ENCODE data around the gene IPO9.

Gene IPO9

GRCh38 chr1:201890223-201890622 is 61.3 kb downstream of the IPO9 start:
- peaks cover 11% of the 10 kb centered on the region; the same call in 1 of the 2 replicates for H3K27me3 ChIP-seq (ENCODE audit: control insufficient read depth, insufficient read depth, low read length)
- H3K4me3 ChIP-seq (ENCODE audit: low read depth, low read length): no peak overlapping the region
- H3K36me3 ChIP-seq (ENCODE audit: control insufficient read depth, insufficient read depth, low read length): no peaks in the 10 kb centered on the region
- no peak overlapping the region for H3K9ac ChIP-seq (ENCODE audit: low read depth, low read length)
- no peak overlapping the region for H3K27ac ChIP-seq (ENCODE audit: low read depth, low read length)
- no peaks in the 10 kb centered on the region for H3K9me3 ChIP-seq (ENCODE audit: control insufficient read depth, insufficient read depth, low read length)
- peaks cover 9% of the 10 kb centered on the region; the same call in 1 of the 2 replicates for H3K4me1 ChIP-seq (ENCODE audit: control insufficient read depth, insufficient read depth, low read length)

- Histone ChIP-seq H3K36me3 (ENCODE audit: control insufficient read depth, insufficient read depth, low read length) (no peaks in the 10 kb centered on the region), H3K9ac (ENCODE audit: low read depth, low read length) (no peak overlapping the region), H3K4me1 (ENCODE audit: control insufficient read depth, insufficient read depth, low read length) (peaks cover 9% of the 10 kb centered on the region; the same call in 1 of the 2 replicates), H3K4me3 (ENCODE audit: low read depth, low read length) (no peak overlapping the region), H3K9me3 (ENCODE audit: control insufficient read depth, insufficient read depth, low read length) (no peaks in the 10 kb centered on the region), H3K27me3 (ENCODE audit: control insufficient read depth, insufficient read depth, low read length) (peaks cover 11% of the 10 kb centered on the region; the same call in 1 of the 2 replicates), H3K27ac (ENCODE audit: low read depth, low read length) (no peak overlapping the region)
Observed at GRCh38 chr1:201890806-201891450, 62.0 kb downstream of the IPO9 start.

- Histone ChIP-seq H3K9me3 (ENCODE audit: control insufficient read depth, insufficient read depth, low read length) (no peaks in the 10 kb centered on the region), H3K27ac (ENCODE audit: low read depth, low read length) (no peak overlapping the region), H3K9ac (ENCODE audit: low read depth, low read length) (no peak overlapping the region), H3K36me3 (ENCODE audit: control insufficient read depth, insufficient read depth, low read length) (no peaks in the 10 kb centered on the region), H3K4me1 (ENCODE audit: control insufficient read depth, insufficient read depth, low read length) (peaks cover 12% of the 10 kb centered on the region; the same call in 1 of the 2 replicates), H3K4me3 (ENCODE audit: low read depth, low read length) (no peak overlapping the region), H3K27me3 (ENCODE audit: control insufficient read depth, insufficient read depth, low read length) (peaks cover 11% of the 10 kb centered on the region; the same call in 1 of the 2 replicates)
Observed at GRCh38 chr1:201891451-201892045, 62.6 kb downstream of the IPO9 start.

GRCh38 chr1:201892211-201892610 is 63.3 kb downstream of the IPO9 start:
- H3K27ac ChIP-seq (ENCODE audit: low read depth, low read length): no peak overlapping the region
- no peaks in the 10 kb centered on the region for H3K9me3 ChIP-seq (ENCODE audit: control insufficient read depth, insufficient read depth, low read length)
- H3K4me3 ChIP-seq (ENCODE audit: low read depth, low read length): no peak overlapping the region
- H3K4me1 ChIP-seq (ENCODE audit: control insufficient read depth, insufficient read depth, low read length): peaks cover 12% of the 10 kb centered on the region; the same call in 1 of the 2 replicates
- peaks cover 8% of the 10 kb centered on the region; the same call in 1 of the 2 replicates for H3K27me3 ChIP-seq (ENCODE audit: control insufficient read depth, insufficient read depth, low read length)
- H3K9ac ChIP-seq (ENCODE audit: low read depth, low read length): no peak overlapping the region
- H3K36me3 ChIP-seq (ENCODE audit: control insufficient read depth, insufficient read depth, low read length): no peaks in the 10 kb centered on the region

- H3K27ac ChIP-seq (ENCODE audit: low read depth, low read length): no peak overlapping the region
- H3K9ac ChIP-seq (ENCODE audit: low read depth, low read length): no peak overlapping the region
- peaks cover 8% of the 10 kb centered on the region; the same call in 1 of the 2 replicates for H3K27me3 ChIP-seq (ENCODE audit: control insufficient read depth, insufficient read depth, low read length)
- no peaks in the 10 kb centered on the region for H3K36me3 ChIP-seq (ENCODE audit: control insufficient read depth, insufficient read depth, low read length)
- H3K4me1 ChIP-seq (ENCODE audit: control insufficient read depth, insufficient read depth, low read length): peaks cover 12% of the 10 kb centered on the region; the same call in 1 of the 2 replicates
- H3K4me3 ChIP-seq (ENCODE audit: low read depth, low read length): no peak overlapping the region
- H3K9me3 ChIP-seq (ENCODE audit: control insufficient read depth, insufficient read depth, low read length): no peaks in the 10 kb centered on the region
Observed at GRCh38 chr1:201893431-201893830, 64.5 kb downstream of the IPO9 start.

GRCh38 chr1:201894343-201895119 is 65.6 kb downstream of the IPO9 start:
- Histone ChIP-seq H3K36me3 (ENCODE audit: control insufficient read depth, insufficient read depth, low read length) (no peaks in the 10 kb centered on the region), H3K27me3 (ENCODE audit: control insufficient read depth, insufficient read depth, low read length) (peaks cover 4% of the 10 kb centered on the region; the same call in 1 of the 2 replicates), H3K9ac (ENCODE audit: low read depth, low read length) (no peak overlapping the region)

GRCh38 chr1:201895120-201895665 is 66.2 kb downstream of the IPO9 start:
- H3K27ac ChIP-seq (ENCODE audit: low read depth, low read length): no peak overlapping the region
- H3K9ac ChIP-seq (ENCODE audit: low read depth, low read length): no peak overlapping the region
- no peak overlapping the region for H3K4me3 ChIP-seq (ENCODE audit: low read depth, low read length)
- H3K36me3 ChIP-seq (ENCODE audit: control insufficient read depth, insufficient read depth, low read length): no peaks in the 10 kb centered on the region
- no peaks in the 10 kb centered on the region; the same call in 1 of the 2 replicates for H3K27me3 ChIP-seq (ENCODE audit: control insufficient read depth, insufficient read depth, low read length)
- H3K4me1 ChIP-seq (ENCODE audit: control insufficient read depth, insufficient read depth, low read length): peaks cover 12% of the 10 kb centered on the region; the same call in 1 of the 2 replicates
- no peaks in the 10 kb centered on the region for H3K9me3 ChIP-seq (ENCODE audit: control insufficient read depth, insufficient read depth, low read length)

More at GRCh38 chr1:201894343-201895119, 65.6 kb downstream of the IPO9 start:
- peak overlapping the region; percentile 56 for H3K27ac ChIP-seq (ENCODE audit: low read depth, low read length)
- peaks cover 12% of the 10 kb centered on the region; the same call in 1 of the 2 replicates for H3K4me1 ChIP-seq (ENCODE audit: control insufficient read depth, insufficient read depth, low read length)
- H3K4me3 ChIP-seq (ENCODE audit: low read depth, low read length): no peak overlapping the region
- H3K9me3 ChIP-seq (ENCODE audit: control insufficient read depth, insufficient read depth, low read length): no peaks in the 10 kb centered on the region

- Histone ChIP-seq H3K9me3 (ENCODE audit: control insufficient read depth, insufficient read depth, low read length) (no peaks in the 10 kb centered on the region), H3K4me1 (ENCODE audit: control insufficient read depth, insufficient read depth, low read length) (peaks cover 12% of the 10 kb centered on the region; the same call in 1 of the 2 replicates), H3K27me3 (ENCODE audit: control insufficient read depth, insufficient read depth, low read length) (no peaks in the 10 kb centered on the region), H3K36me3 (ENCODE audit: control insufficient read depth, insufficient read depth, low read length) (no peaks in the 10 kb centered on the region), H3K9ac (ENCODE audit: low read depth, low read length) (no peak overlapping the region), H3K27ac (ENCODE audit: low read depth, low read length) (no peak overlapping the region), H3K4me3 (ENCODE audit: low read depth, low read length) (no peak overlapping the region)
Observed at GRCh38 chr1:201895913-201896807, 67.2 kb downstream of the IPO9 start.

GRCh38 chr1:201896951-201897391 is 68.0 kb downstream of the IPO9 start:
- Histone ChIP-seq H3K4me3 (ENCODE audit: low read depth, low read length) (no peak overlapping the region), H3K4me1 (ENCODE audit: control insufficient read depth, insufficient read depth, low read length) (peaks cover 12% of the 10 kb centered on the region; the same call in 1 of the 2 replicates), H3K9ac (ENCODE audit: low read depth, low read length) (no peak overlapping the region), H3K27ac (ENCODE audit: low read depth, low read length) (no peak overlapping the region), H3K36me3 (ENCODE audit: control insufficient read depth, insufficient read depth, low read length) (no peaks in the 10 kb centered on the region), H3K9me3 (ENCODE audit: control insufficient read depth, insufficient read depth, low read length) (no peaks in the 10 kb centered on the region), H3K27me3 (ENCODE audit: control insufficient read depth, insufficient read depth, low read length) (no peaks in the 10 kb centered on the region)

Measured in HUES48 (cell line).